Measurements from ENCODE around the gene DENND1C. TPM values are rescaled to one million over a fixed set of nuclear protein-coding genes. Genes with fewer than 3 reads are reported as not detected.
"Not testable (repeated sequence)": the region's sequence is repeated elsewhere in the genome, so short reads cannot be mapped to it uniquely, and the experiment has no call there.

Gene DENND1C
- total RNA-seq, 1 experiment from 2014 or later = not detected

DNA sequence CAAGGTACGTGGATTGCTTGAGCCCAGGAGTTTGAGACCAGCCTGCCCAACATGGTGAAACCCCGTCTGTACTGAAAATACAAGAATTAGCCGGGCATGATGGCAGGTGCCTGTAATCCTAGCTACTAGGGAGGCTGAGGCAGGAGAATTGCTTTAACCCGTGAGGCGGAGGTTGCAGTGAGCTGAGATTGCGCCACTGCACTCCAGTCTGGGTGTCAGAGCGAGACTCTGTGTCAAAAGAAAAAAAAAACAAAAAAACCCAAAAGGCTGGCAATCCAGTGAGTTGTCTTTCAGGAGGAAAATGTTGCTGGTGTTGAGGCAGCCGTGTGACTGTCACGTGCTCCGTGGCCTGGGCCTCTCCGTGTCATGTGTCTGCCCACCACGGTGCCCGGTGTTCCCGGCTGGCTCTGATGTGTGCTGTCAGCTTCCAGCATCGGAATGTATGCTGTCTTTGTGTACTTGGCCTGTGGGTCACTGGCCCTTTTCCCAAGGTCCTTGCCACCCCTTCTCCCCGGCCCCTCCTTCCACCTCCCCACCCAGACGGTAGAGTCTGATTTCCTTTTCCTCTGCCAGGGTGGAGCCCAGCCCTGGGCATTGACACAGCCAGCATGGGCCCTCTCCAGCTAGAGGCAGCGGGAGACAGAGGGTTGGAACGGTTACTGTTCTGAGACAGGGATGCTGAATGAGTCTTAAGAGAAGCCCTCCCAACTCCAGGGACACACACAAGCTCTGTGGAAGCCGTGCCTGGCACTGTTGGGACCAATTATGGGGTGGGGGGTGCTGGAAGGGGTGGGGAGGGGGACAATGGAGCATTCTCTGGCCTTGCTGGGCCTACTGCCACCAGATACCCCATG, 27.8 kb upstream of the DENND1C start:
- BruUV-seq (replicated peaks) = no TSS peak
- Histone ChIP-seq H3K27ac (ENCODE audit: low read length) (no peak overlapping the region), H3K4me3 (ENCODE audit: low read length) (no peak overlapping the region), H3F3A (ENCODE audit: low read length, unreplicated experiment) (no peaks in the 10 kb centered on the region), H2AFZ (ENCODE audit: low read length) (no peak overlapping the region), H4K20me1 (ENCODE audit: low read length) (no peaks in the 10 kb centered on the region), H3K9me3 (ENCODE audit: low read length) (no peaks in the 10 kb centered on the region), H3K9me2 (replicated peaks; ENCODE audit: low read length) (no peaks in the 10 kb centered on the region), H3K4me2 (ENCODE audit: low read length) (no peak overlapping the region), H3K36me3 (ENCODE audit: low read depth, low read length) (no peaks in the 10 kb centered on the region), H3K9ac (ENCODE audit: low read length) (no peak overlapping the region), H3K79me2 (ENCODE audit: low read length) (no peaks in the 10 kb centered on the region), H3K4me1 (ENCODE audit: insufficient read depth, low read length) (0 out of 2 replicates have a peak, but pooled peaks cover 3% of the 10 kb centered on the region), H3K27me3 (ENCODE audit: low read length) (no peaks in the 10 kb centered on the region)
- intact Hi-C loops (cut with micrococcal nuclease) = no loop called here
- POLR2A ChIA-PET (ENCODE audit: unreplicated experiment) = no interaction called here
- no peak for ATAC-seq
- TF ChIP-seq EZH2phosphoT487 (IDR thresholded peaks at IDR 0.05; ENCODE audit: borderline replicate concordance, low read length) (no peak), EZH2 (IDR thresholded peaks at IDR 0.05; ENCODE audit: low read length, unreplicated experiment) (no peak)
- TF ChIP-seq, protein P1, sequence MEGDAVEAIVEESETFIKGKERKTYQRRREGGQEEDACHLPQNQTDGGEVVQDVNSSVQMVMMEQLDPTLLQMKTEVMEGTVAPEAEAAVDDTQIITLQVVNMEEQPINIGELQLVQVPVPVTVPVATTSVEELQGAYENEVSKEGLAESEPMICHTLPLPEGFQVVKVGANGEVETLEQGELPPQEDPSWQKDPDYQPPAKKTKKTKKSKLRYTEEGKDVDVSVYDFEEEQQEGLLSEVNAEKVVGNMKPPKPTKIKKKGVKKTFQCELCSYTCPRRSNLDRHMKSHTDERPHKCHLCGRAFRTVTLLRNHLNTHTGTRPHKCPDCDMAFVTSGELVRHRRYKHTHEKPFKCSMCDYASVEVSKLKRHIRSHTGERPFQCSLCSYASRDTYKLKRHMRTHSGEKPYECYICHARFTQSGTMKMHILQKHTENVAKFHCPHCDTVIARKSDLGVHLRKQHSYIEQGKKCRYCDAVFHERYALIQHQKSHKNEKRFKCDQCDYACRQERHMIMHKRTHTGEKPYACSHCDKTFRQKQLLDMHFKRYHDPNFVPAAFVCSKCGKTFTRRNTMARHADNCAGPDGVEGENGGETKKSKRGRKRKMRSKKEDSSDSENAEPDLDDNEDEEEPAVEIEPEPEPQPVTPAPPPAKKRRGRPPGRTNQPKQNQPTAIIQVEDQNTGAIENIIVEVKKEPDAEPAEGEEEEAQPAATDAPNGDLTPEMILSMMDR (conservative IDR thresholded peaks at IDR 0.05; ENCODE audit: low read depth, low read length) = no peak
- CTCF ChIA-PET = interaction anchor here (0.6 kb wide), 1 partner anchor 352 kb away, joined by 6 read pairs; no protein-coding TSS in a partner anchor
- no peak for DNase-seq

DNA sequence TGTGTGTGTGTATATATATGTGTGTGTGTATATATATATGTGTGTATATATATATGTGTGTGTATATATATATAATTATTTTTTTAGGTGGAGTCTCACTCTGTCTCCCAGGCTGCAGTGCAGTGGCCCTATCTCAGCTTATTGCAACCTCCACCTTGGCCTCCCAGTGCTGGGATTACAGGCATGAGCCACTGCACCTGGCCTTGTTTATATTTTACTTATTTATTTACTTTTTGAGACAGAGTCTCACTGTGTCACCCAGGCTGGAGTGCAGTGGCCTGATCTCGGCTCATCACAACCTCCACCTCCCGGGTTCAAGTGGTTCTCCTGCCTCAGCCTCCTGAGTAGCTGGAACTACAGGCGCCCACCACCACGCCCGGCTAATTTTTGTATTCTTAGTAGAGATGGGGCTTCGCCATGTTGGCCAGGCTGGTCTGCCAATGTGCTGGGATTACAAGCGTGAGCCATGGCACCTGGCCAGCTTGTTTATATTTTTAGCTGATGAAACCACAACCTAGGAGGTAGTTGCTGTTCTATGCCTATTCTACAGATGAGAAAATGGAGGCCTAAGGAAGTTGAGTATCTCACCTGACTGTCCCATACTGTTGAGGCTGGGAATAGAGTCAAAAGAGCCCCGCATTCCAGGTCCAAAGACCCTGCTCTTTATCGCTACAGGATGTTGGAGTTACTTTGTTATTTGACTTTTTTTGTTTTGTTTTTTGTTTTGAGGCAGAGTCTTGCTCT, 26.6 kb upstream of the DENND1C start:
- H3K27me3 ChIP-seq (ENCODE audit: low read length); H3K36me3 ChIP-seq (ENCODE audit: low read depth, low read length); H3K9me3 ChIP-seq (ENCODE audit: low read length); H3K9ac ChIP-seq (ENCODE audit: low read length); H3F3A ChIP-seq (ENCODE audit: low read length, unreplicated experiment); DNase-seq; H3K4me3 ChIP-seq (ENCODE audit: low read length); H4K20me1 ChIP-seq (ENCODE audit: low read length); H3K4me1 ChIP-seq (ENCODE audit: insufficient read depth, low read length); BruUV-seq (replicated peaks); intact Hi-C loops (cut with micrococcal nuclease); POLR2A ChIA-PET (ENCODE audit: unreplicated experiment); H3K27ac ChIP-seq (ENCODE audit: low read length); H3K79me2 ChIP-seq (ENCODE audit: low read length); CTCF ChIA-PET; H3K4me2 ChIP-seq (ENCODE audit: low read length); H3K9me2 ChIP-seq (replicated peaks; ENCODE audit: low read length); ATAC-seq; H2AFZ ChIP-seq (ENCODE audit: low read length): not testable (repeated sequence)

DNA sequence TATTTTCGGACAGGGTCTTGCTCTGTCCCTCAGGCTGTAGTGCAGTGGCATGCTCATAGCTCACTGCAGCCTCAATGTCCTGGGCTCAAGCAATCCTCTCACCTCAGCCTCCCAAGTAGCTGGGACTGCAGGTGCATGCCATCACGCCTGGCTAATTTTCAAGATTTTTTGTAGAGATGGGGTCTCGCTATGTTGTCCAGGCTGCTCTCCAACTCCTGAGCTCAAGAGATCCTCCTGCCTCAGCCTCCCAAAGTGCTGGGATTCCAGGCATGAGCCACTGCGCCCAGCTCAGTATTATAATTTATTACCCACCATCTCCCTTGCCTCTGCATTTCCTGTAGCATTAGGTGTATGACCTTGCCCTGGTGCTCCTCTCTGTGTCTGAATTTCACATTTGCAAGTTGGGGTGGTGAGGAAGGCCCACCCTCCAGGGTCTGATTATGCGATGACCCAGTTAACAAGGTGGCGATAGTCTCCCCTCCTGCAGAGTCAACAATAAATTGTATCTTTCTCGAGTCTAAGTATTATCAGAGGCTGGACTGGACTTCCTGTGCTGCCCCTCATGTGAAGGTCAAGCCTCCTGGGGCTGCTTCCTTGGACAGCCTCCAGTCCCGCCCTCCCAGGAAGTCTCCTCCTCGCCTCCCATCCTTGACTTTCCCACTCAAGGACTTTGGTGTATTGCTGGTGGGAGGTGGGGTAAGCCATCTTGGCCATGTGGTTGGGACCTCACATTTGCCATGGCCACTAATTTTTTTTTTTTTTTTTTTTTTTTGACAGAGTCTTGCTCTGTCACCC, 22.0 kb upstream of the DENND1C start:
- Histone ChIP-seq H4K20me1 (ENCODE audit: low read length) (no peaks in the 10 kb centered on the region), H3K9me2 (replicated peaks; ENCODE audit: low read length) (no peaks in the 10 kb centered on the region), H2AFZ (ENCODE audit: low read length) (no peak overlapping the region), H3K36me3 (ENCODE audit: low read depth, low read length) (no peaks in the 10 kb centered on the region), H3K4me1 (ENCODE audit: insufficient read depth, low read length) (peaks cover 3% of the 10 kb centered on the region; the same call in 1 of the 2 replicates), H3K27me3 (ENCODE audit: low read length) (peaks cover 19% of the 10 kb centered on the region), H3K27ac (ENCODE audit: low read length) (no peak overlapping the region), H3F3A (ENCODE audit: low read length, unreplicated experiment) (no peaks in the 10 kb centered on the region), H3K79me2 (ENCODE audit: low read length) (no peaks in the 10 kb centered on the region), H3K4me2 (ENCODE audit: low read length) (no peak overlapping the region), H3K4me3 (ENCODE audit: low read length) (no peak overlapping the region), H3K9me3 (ENCODE audit: low read length) (no peaks in the 10 kb centered on the region), H3K9ac (ENCODE audit: low read length) (no peak overlapping the region)
- intact Hi-C loops (cut with micrococcal nuclease) = no loop called here
- DNase-seq (no peak), ATAC-seq (no peak)
- POLR2A ChIA-PET (ENCODE audit: unreplicated experiment) = no interaction called here
- CTCF ChIA-PET = interaction anchor here (1.0 kb wide), 1 partner anchor 13 kb away, joined by 3 read pairs; no protein-coding TSS in a partner anchor
- BruUV-seq (replicated peaks) = no TSS peak
- no peak for TF ChIP-seq EZH2phosphoT487 (IDR thresholded peaks at IDR 0.05; ENCODE audit: borderline replicate concordance, low read length)
